HepG2 (cell line): ENCODE measurements around the gene KCNK15. TPM values are rescaled to one million over a fixed set of nuclear protein-coding genes. Genes with fewer than 3 reads are reported as not detected.

Experiments used
- ATAC-seq: fragments of 200-7000 bp; cut with Tn5 transposase; 3 replicates; pipeline ENCODE4 v1.9.1; 2020; ENCODE audit warnings: mild to moderate bottlenecking, moderate library complexity
- BruUV-seq: library from RNA; stranded (reverse); fragments of 400-500 nt; replicated peaks from 2 replicates; lab custom pipeline; 2021; lab: Mats Ljungman, UMichigan
- CTCF ChIA-PET: fragments of 300-600 bp; formaldehyde crosslinking; extraction: SDS; loops from one replicate; lab custom pipeline; 2021; ENCODE audit warnings: low total read pairs, inconsistent platforms, low intra/inter-chr PET ratio; lab: Yijun Ruan, JAX
- POLR2A ChIA-PET: fragments of 350-600 bp; sonication (Branson Sonifier 250); formaldehyde crosslinking; loops from one replicate; lab custom pipeline; 2020; ENCODE audit warnings: antibody characterized with exemption, inconsistent platforms; lab: Yijun Ruan, JAX
- DNase-seq: peaks from one replicate; pipeline ENCODE4 v3.0.0-alpha.2; 2015; ENCODE audit warnings: low spot score
- FAIRE-seq: peaks from 3 replicates; lab custom pipeline; 2011; peaks lifted over from hg19 to GRCh38; lab: Jason Lieb, UNC
- H2AFZ ChIP-seq: one replicate; pipeline ENCODE4 v1.6.1; 2011; ENCODE audit warnings: low read length, inconsistent platforms
- H3K27ac ChIP-seq: fragments of 300-600 bp; 3 replicates; pipeline ENCODE4 v1.8.0; 2011; ENCODE audit warnings: mixed run types, mild to moderate bottlenecking, mixed read lengths, low read length, inconsistent platforms; ENCODE audit not compliant: insufficient read depth; ENCODE audit errors: extremely low read length
- H3K27me3 ChIP-seq, 2 experiments: fragments of 200-600 bp in 1 of 2; 2 replicates in 1 of 2; 3 replicates in 1 of 2; pipeline versions ENCODE4 v1.6.0 to v1.8.0; 2011; ENCODE audit warnings: low read length in 2 of 2, mild to moderate bottlenecking in 2 of 2, moderate library complexity in 2 of 2, inconsistent platforms in 1 of 2; ENCODE audit not compliant: insufficient read depth in 2 of 2, control insufficient read depth in 1 of 2
- H3K36me3 ChIP-seq, 2 experiments: fragments of 200-600 bp in 1 of 2; replicated peaks in 1 of 2; 2 replicates in 1 of 2; 3 replicates in 1 of 2; pipeline versions ENCODE4 v1.5.1 to v1.8.0; 2011; ENCODE audit warnings: low read length in 2 of 2, inconsistent platforms in 1 of 2; ENCODE audit not compliant: insufficient read depth in 2 of 2, control insufficient read depth in 1 of 2
- H3K4me1 ChIP-seq: 2 replicates; pipeline ENCODE4 v1.5.1; 2012; ENCODE audit warnings: low read length, inconsistent platforms; ENCODE audit not compliant: insufficient read depth
- H3K4me2 ChIP-seq: 2 replicates; pipeline ENCODE4 v1.6.0; 2011; ENCODE audit warnings: low read depth, low read length, inconsistent platforms
- H3K4me3 ChIP-seq, 3 experiments: fragments of 200-600 bp in 1 of 3; sonication (generic), shearing (Covaris generic) in 1 of 3; replicated peaks in 1 of 3; 2 replicates each; pipeline ENCODE4 v1.5.1; 2011 to 2016; ENCODE audit warnings: low read length in 3 of 3, inconsistent platforms in 2 of 3, low read depth in 2 of 3, mild to moderate bottlenecking in 2 of 3, control low read depth in 1 of 3, mixed read lengths in 1 of 3; ENCODE audit not compliant: insufficient read depth in 1 of 3
- H3K79me2 ChIP-seq: one replicate; pipeline ENCODE4 v1.6.1; 2011; ENCODE audit warnings: low read length, inconsistent platforms; ENCODE audit not compliant: insufficient read depth
- H3K9ac ChIP-seq: 2 replicates; pipeline ENCODE4 v1.6.0; 2011; ENCODE audit warnings: mild to moderate bottlenecking, low read depth, low read length, inconsistent platforms; ENCODE audit not compliant: insufficient read depth
- H3K9me3 ChIP-seq: 2 replicates; pipeline ENCODE4 v1.5.1; 2012; ENCODE audit warnings: mild to moderate bottlenecking, low read length
- H4K20me1 ChIP-seq: 2 replicates; pipeline ENCODE4 v1.6.0; 2011; ENCODE audit warnings: inconsistent platforms, mild to moderate bottlenecking, low read length, moderate library complexity; ENCODE audit not compliant: insufficient read depth
- EEA1 ChIP-seq: sonication (generic); formaldehyde crosslinking; IDR thresholded peaks from 2 replicates; pipeline ENCODE4 v1.5.1; 2020; ENCODE audit warnings: mild to moderate bottlenecking, missing genetic modification reagents, borderline replicate concordance
- NFYC ChIP-seq: IDR thresholded peaks from 2 replicates; pipeline ENCODE4 v1.6.1; 2016; ENCODE audit warnings: missing genetic modification reagents, missing compliant biosample characterization
- NONO ChIP-seq, 2 experiments: fragments of 450-650 bp in 1 of 2; sonication (generic) in 1 of 2; formaldehyde crosslinking in 1 of 2; IDR thresholded peaks in 1 of 2; conservative IDR thresholded peaks in 1 of 2; 2 replicates each; pipeline versions ENCODE4 v1.6.1 to v1.8.0; 2017 to 2022; ENCODE audit warnings: mild to moderate bottlenecking in 1 of 2, missing genetic modification reagents in 1 of 2, moderate library complexity in 1 of 2
- RARG ChIP-seq: sonication (generic); formaldehyde crosslinking; IDR thresholded peaks from 2 replicates; pipeline ENCODE4 v1.4.0; 2020; ENCODE audit warnings: low read depth, mild to moderate bottlenecking, missing genetic modification reagents
- SNAI1 ChIP-seq: sonication (generic); formaldehyde crosslinking; IDR thresholded peaks from 2 replicates; pipeline ENCODE4 v1.5.0; 2020; ENCODE audit warnings: mild to moderate bottlenecking, missing genetic modification reagents, borderline replicate concordance
- SP2 ChIP-seq: sonication (generic); formaldehyde crosslinking; IDR thresholded peaks from 2 replicates; pipeline ENCODE4 v1.5.1; 2020; ENCODE audit warnings: mild to moderate bottlenecking, missing genetic modification reagents
- ZNF205 ChIP-seq: IDR thresholded peaks from 2 replicates; pipeline ENCODE4 v1.6.1; 2018; ENCODE audit warnings: missing biosample characterization, missing genetic modification reagents
- ZNF768 ChIP-seq: sonication (generic); formaldehyde crosslinking; IDR thresholded peaks from 2 replicates; pipeline ENCODE4 v1.4.0; 2020; ENCODE audit warnings: missing genetic modification reagents
- WGBS: methylation state at CpG from one replicate; pipeline ENCODE4 v1.1.6; 2017; ENCODE audit warnings: low lambda C conversion rate; 5-methylcytosine and 5-hydroxymethylcytosine counted together
- in situ Hi-C: cut with HindIII; loops from 2 replicates; pipeline ENCODE4 v1.10.0; 2017; ENCODE audit warnings: low pct_unique_long_range_greater_than_20kb; ENCODE audit not compliant: extremely low pct_ligation_motif_present
- intact Hi-C: fragments of 100-400 bp; cut with micrococcal nuclease; formaldehyde crosslinking; loops from one replicate; pipeline ENCODE4 v1.10.0; 2022; ENCODE audit not compliant: unreplicated experiment
- polyA plus RNA-seq, 8 experiments: library from polyadenylated mRNA; depleted of rRNA in 3 of 8; stranded (reverse) in 7 of 8; unstranded in 1 of 8; fragments of >200 nt; fragmentation: Illumina TruSeq in 4 of 8; extraction: Trizol in 4 of 8; gene quantifications; 2 replicates each; pipeline versions ENCODE4 v1.2.1 to v1.2.3, GENCODE V29; 2011 to 2016; ENCODE audit warnings: low read depth in 4 of 8, missing spikeins in 1 of 8, mixed read lengths in 1 of 8; ENCODE audit not compliant: insufficient read depth in 1 of 8
- total RNA-seq, 5 experiments: library from RNA; depleted of rRNA; stranded (reverse); fragments of >200 nt; fragmentation: Illumina TruSeq; extraction: Trizol; gene quantifications; 2 replicates each; pipeline ENCODE4 v1.2.3, GENCODE V29; 2016; ENCODE audit warnings: low read depth in 1 of 5
- TF ChIP-seq, protein P1 (sequence below): sonication (generic); formaldehyde crosslinking; IDR thresholded peaks from 2 replicates; pipeline ENCODE4 v1.5.0; 2020; ENCODE audit warnings: mild to moderate bottlenecking, missing genetic modification reagents, borderline replicate concordance
- TF ChIP-seq, protein P2 (sequence below): fragments of 450-650 bp; IDR thresholded peaks from 2 replicates; pipeline ENCODE4 v1.6.1; 2017; ENCODE audit warnings: mild to moderate bottlenecking

The KCNK15 gene
- total and polyA plus RNA-seq, 2 of the 13 experiments (the other 11 are each of a cell fraction or from before 2014, with no cell fraction given), result 0.03 TPM; not detected in 1

DNA sequence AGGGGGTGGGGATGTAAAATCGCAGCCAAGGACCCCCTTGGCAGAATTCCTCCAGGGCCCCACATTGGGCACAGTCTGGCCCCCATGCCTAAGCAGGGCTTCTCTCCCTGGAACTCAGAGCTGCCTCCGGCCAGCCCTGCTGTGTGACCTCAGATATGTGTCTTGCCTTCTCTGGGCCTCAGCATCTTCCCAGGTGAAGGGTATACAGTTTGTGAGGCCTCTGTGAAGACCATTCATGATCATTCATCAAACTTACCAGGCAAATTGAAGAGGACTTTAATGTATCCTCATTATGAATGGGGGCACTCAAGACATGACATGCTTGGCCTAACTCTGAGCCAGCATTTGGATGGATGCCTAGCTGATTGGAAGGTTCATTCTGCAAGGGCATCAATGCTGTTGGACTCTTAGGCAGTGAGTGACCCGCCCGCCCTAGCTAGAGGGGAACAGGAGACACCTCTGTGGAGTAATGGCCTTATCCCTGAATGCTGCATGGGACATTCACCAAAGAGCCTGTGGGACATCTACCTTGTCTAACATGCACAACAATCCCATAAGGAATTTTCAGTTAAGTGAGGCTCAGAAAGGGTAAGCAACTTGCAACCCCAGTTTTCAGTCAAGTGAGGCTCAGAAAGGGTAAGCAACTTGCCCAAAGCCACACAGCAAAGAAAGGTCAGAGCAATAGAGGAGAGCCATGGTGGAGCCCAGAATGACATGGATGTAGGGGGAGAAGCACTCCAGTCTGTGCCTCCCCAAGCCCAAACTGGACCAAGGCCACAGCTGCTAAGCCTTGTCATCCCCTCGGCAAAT lies 30.0 kb upstream of the KCNK15 start:
- Histone ChIP-seq H4K20me1 (no peaks in the 10 kb centered on the region), H3K4me2 (no peak overlapping the region), H3K4me1 (peaks cover 21% of the 10 kb centered on the region), H3K36me3 (no peaks in the 10 kb centered on the region)
- in situ Hi-C loops, result no loop called here
- 48% methylated on average over 5 of the region's 5 CpGs for whole genome bisulfite sequencing
- POLR2A ChIA-PET, result interaction anchor here (1.0 kb wide), 1 partner anchor 16 kb away, joined by 4 read pairs; no protein-coding TSS in a partner anchor
- BruUV-seq, result no TSS peak
- FAIRE-seq, result no peak
- TF ChIP-seq EEA1 (CRISPR knock-in tag) (no peak), ZNF768 (CRISPR knock-in tag) (peak; percentile 96)
- TF ChIP-seq, all 625 proteins: peak for 1
- Histone ChIP-seq H3K27me3 (peaks cover 5 to 44% of the 10 kb centered on the region in 2 experiments; a peak in 3 of 5 replicates), H3K9me3 (no peaks in the 10 kb centered on the region), H3K27ac (no peak overlapping the region), H3K4me3 (no peak overlapping the region), H2AFZ (no peak overlapping the region), H3K9ac (no peak overlapping the region), H3K79me2 (no peaks in the 10 kb centered on the region)
- CTCF ChIA-PET, result no interaction called here
- intact Hi-C loops, result no loop called here
- ATAC-seq, result no peak
- DNase-seq, result no peak

DNA sequence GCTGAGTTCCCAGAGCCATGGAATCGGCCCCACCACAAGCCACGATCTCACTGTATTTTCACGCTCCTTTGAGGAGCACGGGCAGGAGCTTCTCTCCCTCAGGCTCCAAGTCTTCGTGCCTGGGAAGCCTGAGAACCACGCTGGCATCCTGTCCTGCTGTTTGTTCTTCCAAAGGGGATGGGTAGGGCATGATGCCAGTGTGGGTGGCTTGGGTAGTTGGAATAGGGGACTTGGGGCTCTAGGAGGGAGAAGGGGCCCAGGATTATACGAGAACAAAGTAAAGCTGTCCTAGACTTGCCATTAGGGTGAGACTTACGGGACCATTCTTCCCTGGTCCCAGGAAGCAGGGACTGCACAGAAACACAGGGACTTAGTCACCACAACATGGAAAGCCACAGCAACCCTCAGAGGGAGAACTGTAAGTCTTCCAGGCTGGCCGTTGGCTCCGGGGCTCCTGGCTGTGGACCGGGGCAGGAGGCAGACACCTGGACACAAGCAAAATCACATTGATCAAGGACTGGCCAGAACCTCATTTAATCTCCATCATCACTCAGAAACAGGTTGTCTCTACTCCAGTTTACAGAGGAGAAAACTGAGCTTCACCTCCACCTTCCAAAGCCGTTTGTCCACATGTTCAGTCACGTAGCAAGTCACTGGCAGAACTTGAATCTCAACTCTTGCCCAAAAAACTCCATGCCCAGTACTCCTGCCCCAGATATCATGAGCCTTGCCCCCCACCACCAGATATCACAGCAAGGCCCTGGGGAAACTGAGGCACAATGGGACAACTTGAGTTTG lies 29.2 kb upstream of the KCNK15 start:
- no TSS peak for BruUV-seq
- Histone ChIP-seq H3K4me2 (no peak overlapping the region), H3K4me1 (peaks cover 21% of the 10 kb centered on the region), H3K79me2 (no peaks in the 10 kb centered on the region), H3K36me3 (no peaks in the 10 kb centered on the region), H3K9ac (no peak overlapping the region), H2AFZ (no peak overlapping the region), H4K20me1 (no peaks in the 10 kb centered on the region), H3K27me3 (peaks cover 5 to 37% of the 10 kb centered on the region in 2 experiments; a peak in 2 of 5 replicates), H3K27ac (no peak overlapping the region), H3K9me3 (no peaks in the 10 kb centered on the region), H3K4me3 (no peak overlapping the region)
- no peak for DNase-seq
- FAIRE-seq, result no peak
- in situ Hi-C loops (no loop called here), intact Hi-C loops (no loop called here)
- CTCF ChIA-PET, result no interaction called here
- no peak for ATAC-seq
- WGBS, result 46% methylated on average over 10 of the region's 13 CpGs
- POLR2A ChIA-PET, result no interaction called here
- TF ChIP-seq NONO (IDR thresholded peaks at IDR 0.05), result no peak
- no peak for TF ChIP-seq NONO (CRISPR knock-in tag; conservative IDR thresholded peaks at IDR 0.05)
- no peak for TF ChIP-seq SP2 (CRISPR knock-in tag)
- TF ChIP-seq, protein P1, sequence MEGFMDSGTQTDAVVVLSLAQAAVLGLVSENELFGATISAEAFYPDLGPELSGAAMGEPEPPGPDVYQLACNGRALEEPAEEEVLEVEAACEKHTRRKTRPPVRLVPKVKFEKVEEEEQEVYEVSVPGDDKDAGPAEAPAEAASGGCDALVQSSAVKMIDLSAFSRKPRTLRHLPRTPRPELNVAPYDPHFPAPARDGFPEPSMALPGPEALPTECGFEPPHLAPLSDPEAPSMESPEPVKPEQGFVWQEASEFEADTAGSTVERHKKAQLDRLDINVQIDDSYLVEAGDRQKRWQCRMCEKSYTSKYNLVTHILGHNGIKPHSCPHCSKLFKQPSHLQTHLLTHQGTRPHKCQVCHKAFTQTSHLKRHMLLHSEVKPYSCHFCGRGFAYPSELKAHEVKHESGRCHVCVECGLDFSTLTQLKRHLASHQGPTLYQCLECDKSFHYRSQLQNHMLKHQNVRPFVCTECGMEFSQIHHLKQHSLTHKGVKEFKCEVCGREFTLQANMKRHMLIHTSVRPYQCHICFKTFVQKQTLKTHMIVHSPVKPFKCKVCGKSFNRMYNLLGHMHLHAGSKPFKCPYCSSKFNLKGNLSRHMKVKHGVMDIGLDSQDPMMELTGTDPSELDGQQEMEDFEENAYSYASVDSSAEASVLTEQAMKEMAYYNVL (CRISPR knock-in tag), result no peak
- no peak for TF ChIP-seq ZNF205 (CRISPR knock-in tag)
- TF ChIP-seq, protein P2, sequence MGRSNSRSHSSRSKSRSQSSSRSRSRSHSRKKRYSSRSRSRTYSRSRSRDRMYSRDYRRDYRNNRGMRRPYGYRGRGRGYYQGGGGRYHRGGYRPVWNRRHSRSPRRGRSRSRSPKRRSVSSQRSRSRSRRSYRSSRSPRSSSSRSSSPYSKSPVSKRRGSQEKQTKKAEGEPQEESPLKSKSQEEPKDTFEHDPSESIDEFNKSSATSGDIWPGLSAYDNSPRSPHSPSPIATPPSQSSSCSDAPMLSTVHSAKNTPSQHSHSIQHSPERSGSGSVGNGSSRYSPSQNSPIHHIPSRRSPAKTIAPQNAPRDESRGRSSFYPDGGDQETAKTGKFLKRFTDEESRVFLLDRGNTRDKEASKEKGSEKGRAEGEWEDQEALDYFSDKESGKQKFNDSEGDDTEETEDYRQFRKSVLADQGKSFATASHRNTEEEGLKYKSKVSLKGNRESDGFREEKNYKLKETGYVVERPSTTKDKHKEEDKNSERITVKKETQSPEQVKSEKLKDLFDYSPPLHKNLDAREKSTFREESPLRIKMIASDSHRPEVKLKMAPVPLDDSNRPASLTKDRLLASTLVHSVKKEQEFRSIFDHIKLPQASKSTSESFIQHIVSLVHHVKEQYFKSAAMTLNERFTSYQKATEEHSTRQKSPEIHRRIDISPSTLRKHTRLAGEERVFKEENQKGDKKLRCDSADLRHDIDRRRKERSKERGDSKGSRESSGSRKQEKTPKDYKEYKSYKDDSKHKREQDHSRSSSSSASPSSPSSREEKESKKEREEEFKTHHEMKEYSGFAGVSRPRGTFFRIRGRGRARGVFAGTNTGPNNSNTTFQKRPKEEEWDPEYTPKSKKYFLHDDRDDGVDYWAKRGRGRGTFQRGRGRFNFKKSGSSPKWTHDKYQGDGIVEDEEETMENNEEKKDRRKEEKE, result no peak
- no peak for TF ChIP-seq NFYC (CRISPR knock-in tag)
- TF ChIP-seq RARG (CRISPR knock-in tag), result no peak
- TF ChIP-seq SNAI1 (CRISPR knock-in tag), result no peak
